Endothelial cell (in vitro differentiated cells): ENCODE results near the gene MCM3AP. TPM values are rescaled to one million over a fixed set of nuclear protein-coding genes. Genes with fewer than 3 reads are reported as not detected.

Source experiments
- DNase-seq: peaks from one replicate; pipeline ENCODE4 v3.0.0; 2021; ENCODE audit warnings: low spot score
- H3K27ac Mint-ChIP-seq: one replicate; pipeline ENCODE4 v1.8.0; 2021; ENCODE audit warnings: mixed read lengths, inconsistent platforms; ENCODE audit not compliant: unreplicated experiment
- H3K27me3 Mint-ChIP-seq: one replicate; pipeline ENCODE4 v1.8.0; 2021; ENCODE audit warnings: mild to moderate bottlenecking, moderate library complexity, mixed read lengths, inconsistent platforms; ENCODE audit not compliant: unreplicated experiment
- H3K36me3 Mint-ChIP-seq: one replicate; pipeline ENCODE4 v1.8.0; 2021; ENCODE audit warnings: mild to moderate bottlenecking, low read depth, mixed read lengths, inconsistent platforms; ENCODE audit not compliant: unreplicated experiment
- H3K4me1 Mint-ChIP-seq: one replicate; pipeline ENCODE4 v1.8.0; 2021; ENCODE audit warnings: mild to moderate bottlenecking, mixed read lengths, inconsistent platforms; ENCODE audit not compliant: unreplicated experiment
- H3K4me3 Mint-ChIP-seq: one replicate; pipeline ENCODE4 v1.8.0; 2021; ENCODE audit warnings: mild to moderate bottlenecking, mixed read lengths, inconsistent platforms; ENCODE audit not compliant: unreplicated experiment
- H3K9me3 Mint-ChIP-seq: one replicate; pipeline ENCODE4 v1.8.0; 2021; ENCODE audit warnings: mixed read lengths, inconsistent platforms; ENCODE audit not compliant: unreplicated experiment
- CTCF ChIP-seq: fragments of 200-600 bp; sonication (generic); IDR thresholded peaks from one replicate; pipeline ENCODE4 v1.5.0; 2021; ENCODE audit warnings: antibody characterized with exemption; ENCODE audit not compliant: unreplicated experiment
- total RNA-seq: library from RNA; stranded (reverse); fragmentation: NEBNext Ultra II Directional; extraction: Animal tissue kit (Norgen Biotek cat#: 25700); gene quantifications from one replicate; pipeline ENCODE4 v1.2.1, GENCODE V29; 2021; ENCODE audit not compliant: unreplicated experiment

The MCM3AP gene
- total RNA-seq, 1 donor from 2014 or later, result 92.1 TPM

- H3K27me3 Mint-ChIP-seq, result peaks cover 17% of the 10 kb centered on the region
- H3K36me3 Mint-ChIP-seq, result peaks cover 25% of the 10 kb centered on the region
- H3K27ac Mint-ChIP-seq, result no peak overlapping the region
- no peak for DNase-seq
- H3K4me1 Mint-ChIP-seq, result no peaks in the 10 kb centered on the region
- no peak overlapping the region for H3K4me3 Mint-ChIP-seq
- no peak for TF ChIP-seq CTCF
- H3K9me3 Mint-ChIP-seq, result no peaks in the 10 kb centered on the region
These were observed 73.4 kb downstream of the MCM3AP start for GRCh38 chr21:46211786-46212720.

- DNase-seq, result no peak
- no peak for TF ChIP-seq CTCF
- Mint-ChIP-seq H3K27me3 (peaks cover 17% of the 10 kb centered on the region), H3K4me1 (no peaks in the 10 kb centered on the region), H3K27ac (no peak overlapping the region), H3K4me3 (no peak overlapping the region), H3K36me3 (peaks cover 25% of the 10 kb centered on the region), H3K9me3 (no peaks in the 10 kb centered on the region)
These were observed 74.0 kb downstream of the MCM3AP start for GRCh38 chr21:46211376-46211775.

- Mint-ChIP-seq H3K4me3 (no peak overlapping the region), H3K4me1 (no peaks in the 10 kb centered on the region), H3K27ac (no peak overlapping the region), H3K27me3 (peaks cover 17% of the 10 kb centered on the region), H3K36me3 (peaks cover 27% of the 10 kb centered on the region), H3K9me3 (no peaks in the 10 kb centered on the region)
- no peak for DNase-seq
- no peak for TF ChIP-seq CTCF
These were observed 74.9 kb downstream of the MCM3AP start for GRCh38 chr21:46210378-46211136.

GRCh38 chr21:46208761-46209721 is 76.4 kb downstream of the MCM3AP start:
- peaks cover 37% of the 10 kb centered on the region for H3K36me3 Mint-ChIP-seq
- H3K4me3 Mint-ChIP-seq, result no peak overlapping the region
- peaks cover 10% of the 10 kb centered on the region for H3K27me3 Mint-ChIP-seq
- DNase-seq, result no peak
- H3K9me3 Mint-ChIP-seq, result no peaks in the 10 kb centered on the region
- no peak for TF ChIP-seq CTCF
- no peaks in the 10 kb centered on the region for H3K4me1 Mint-ChIP-seq
- H3K27ac Mint-ChIP-seq, result no peak overlapping the region
